CD4-positive, alpha-beta T cell treated with Interleukin-1 beta for 1 hour (primary cell): ENCODE results near the gene C1QTNF12.
A peak's percentile ranks its signal among the peaks of the same experiment; 100 is the strongest.

ENCODE experiments used
- DNase-seq, 2 donors: peaks; one replicate each; pipeline ENCODE4 v3.0.0-alpha.2; 2020 to 2022

The C1QTNF12 gene

DNA sequence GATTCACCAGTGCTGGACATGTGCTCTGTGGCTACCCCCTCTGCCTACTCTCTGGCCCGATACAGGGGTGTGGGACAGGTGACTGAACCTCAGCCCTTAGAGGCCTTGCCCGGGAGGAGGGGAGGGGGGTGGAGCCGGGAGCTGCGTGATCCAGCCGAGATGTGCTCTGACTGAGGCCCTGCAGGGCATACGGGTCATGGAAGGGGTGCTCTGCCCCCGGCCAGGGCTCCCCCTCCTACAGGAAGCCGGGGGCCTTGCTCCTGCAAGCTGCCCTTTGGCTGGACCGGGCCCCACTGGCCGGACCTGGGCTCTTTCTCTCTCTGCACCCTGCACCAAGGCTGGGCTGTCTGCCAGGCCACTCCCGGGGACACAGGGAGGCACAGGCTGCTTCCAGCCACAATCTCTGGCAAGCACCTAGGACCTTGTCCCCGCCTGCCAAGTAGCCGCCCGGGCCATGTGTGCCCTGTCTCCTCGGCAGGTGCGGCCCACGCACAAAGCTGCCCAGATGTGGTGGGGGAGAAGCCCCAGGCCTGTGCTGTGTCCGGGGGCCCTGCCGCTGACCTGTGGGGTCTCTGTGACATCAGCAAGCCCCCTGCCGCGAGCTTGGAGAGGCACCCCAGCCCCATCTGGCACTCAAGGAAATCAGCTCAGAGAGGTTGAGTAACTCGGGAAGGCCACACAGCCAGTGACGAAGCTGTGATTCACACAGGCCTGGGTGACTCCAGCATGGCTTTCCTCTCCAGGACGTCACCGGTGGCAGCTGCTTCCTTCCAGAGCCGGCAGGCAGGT, 35.2 kb upstream of the C1QTNF12 start:
- DNase-seq: no peak

GRCh38 chr1:1280782-1281481, 34.4 kb upstream of the C1QTNF12 start:
- DNase-seq: no peak

GRCh38 chr1:1279028-1279427, 32.5 kb upstream of the C1QTNF12 start:
- no peak for DNase-seq

DNA sequence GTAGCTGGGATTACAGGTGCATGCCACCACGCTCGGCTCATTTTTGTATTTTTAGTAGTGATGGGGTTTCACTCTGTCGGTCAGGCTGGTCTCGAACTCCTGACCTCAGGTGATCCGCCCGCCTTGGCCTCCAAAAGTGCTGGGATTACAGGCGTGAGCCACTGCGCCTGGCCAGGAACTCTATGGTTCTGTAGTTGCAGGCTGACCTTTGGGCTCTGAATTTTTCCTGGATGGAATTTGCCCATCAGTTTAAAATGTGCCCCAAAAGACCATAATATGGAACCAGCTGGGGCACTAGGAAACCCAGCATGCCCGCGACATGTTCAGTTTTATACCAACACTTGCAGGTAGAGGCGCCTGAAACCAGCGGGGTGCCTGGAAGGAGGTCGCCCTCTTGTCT, 32.1 kb upstream of the C1QTNF12 start:
- DNase-seq: no peak

GRCh38 chr1:1275836-1276235, 29.3 kb upstream of the C1QTNF12 start:
- no peak for DNase-seq

GRCh38 chr1:1274931-1275431, 28.5 kb upstream of the C1QTNF12 start:
- no peak for DNase-seq

DNA sequence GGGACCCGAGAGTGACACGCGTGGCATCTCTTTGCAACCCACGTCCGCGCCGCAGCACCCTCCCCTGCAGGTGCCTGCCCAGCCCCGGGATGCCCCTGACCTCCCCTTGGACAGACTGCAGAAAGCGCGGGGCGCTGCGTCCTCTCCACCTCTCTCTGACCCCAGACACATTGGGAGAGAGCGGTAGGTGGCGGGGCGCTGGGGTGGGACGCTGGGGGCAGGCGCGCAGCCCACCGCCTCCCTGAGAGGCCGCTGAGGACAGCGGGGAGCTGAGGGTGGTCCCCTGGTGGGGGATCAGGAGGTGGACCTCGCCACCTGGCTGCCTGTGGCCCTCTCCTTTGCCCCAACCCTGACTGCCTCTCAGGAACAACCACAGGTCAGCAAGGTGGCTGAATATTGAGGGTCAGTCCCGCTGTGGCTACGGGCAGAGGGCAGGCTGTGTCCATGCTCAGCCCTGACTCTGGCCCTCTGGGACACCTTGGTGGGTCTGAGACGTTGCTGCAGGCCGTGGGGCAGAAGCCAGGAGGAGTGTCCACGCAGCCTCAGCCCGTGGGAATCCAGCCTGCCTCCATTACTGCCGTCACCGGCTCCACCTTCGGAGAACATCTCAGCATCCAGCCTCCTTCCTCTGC, 27.9 kb upstream of the C1QTNF12 start:
- DNase-seq: no peak

- peak; percentile 92 to 94 for DNase-seq
Observed at GRCh38 chr1:1273512-1274298, 27.2 kb upstream of the C1QTNF12 start, which contains the start of gene UBE2J2. TSS of gene UBE2J2 (minus strand) at chr1:1273854. CDS start at chr1:1267992, 5,862 bp downstream.

GRCh38 chr1:1273209-1273511, 26.6 kb upstream of the C1QTNF12 start:
- no peak for DNase-seq

DNA sequence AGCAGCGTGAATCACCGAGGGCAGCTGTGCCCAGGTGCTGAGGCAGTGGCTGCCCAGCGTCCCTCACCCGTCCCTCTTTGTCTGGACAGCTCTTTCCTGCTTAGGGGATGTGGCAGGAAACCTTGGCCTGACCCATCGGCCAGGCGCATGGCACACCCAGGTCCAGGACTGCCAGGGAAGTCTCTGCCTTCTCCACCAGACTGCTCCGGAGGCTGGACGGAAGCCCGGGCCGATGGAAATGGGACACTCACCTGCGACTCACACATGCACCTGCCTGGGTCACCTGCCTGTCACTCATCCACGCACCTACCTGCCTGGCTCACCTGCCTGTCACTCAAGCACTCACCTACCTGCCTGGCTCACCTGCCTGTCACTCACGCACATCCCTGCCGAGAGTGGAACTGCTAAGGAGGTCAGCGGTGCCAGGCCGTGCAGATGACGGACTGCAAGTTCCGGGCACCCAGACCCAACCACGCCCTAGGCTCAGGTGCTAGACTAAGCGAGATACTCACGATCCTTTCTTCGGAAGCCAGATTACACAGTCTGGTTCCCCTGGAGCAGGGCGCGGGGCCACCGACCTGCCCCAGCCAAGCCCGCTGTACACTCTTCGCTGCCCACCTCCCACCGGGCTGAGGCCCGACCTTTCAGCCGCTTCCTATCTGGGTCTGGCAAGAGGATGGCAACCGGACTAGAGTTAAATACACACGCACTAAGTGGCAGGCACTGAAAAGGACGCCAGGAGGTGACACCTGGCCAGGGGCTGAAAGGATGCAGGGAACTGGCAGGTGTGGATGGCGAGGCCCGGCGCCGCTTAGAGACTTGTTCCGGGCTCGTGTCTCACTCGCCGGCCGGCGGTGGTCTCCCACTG, 26.1 kb upstream of the C1QTNF12 start:
- no peak for DNase-seq

GRCh38 chr1:1270813-1271212, 24.3 kb upstream of the C1QTNF12 start:
- no peak for DNase-seq

- DNase-seq: no peak
Observed at GRCh38 chr1:1268284-1268682, 21.8 kb upstream of the C1QTNF12 start.

DNA sequence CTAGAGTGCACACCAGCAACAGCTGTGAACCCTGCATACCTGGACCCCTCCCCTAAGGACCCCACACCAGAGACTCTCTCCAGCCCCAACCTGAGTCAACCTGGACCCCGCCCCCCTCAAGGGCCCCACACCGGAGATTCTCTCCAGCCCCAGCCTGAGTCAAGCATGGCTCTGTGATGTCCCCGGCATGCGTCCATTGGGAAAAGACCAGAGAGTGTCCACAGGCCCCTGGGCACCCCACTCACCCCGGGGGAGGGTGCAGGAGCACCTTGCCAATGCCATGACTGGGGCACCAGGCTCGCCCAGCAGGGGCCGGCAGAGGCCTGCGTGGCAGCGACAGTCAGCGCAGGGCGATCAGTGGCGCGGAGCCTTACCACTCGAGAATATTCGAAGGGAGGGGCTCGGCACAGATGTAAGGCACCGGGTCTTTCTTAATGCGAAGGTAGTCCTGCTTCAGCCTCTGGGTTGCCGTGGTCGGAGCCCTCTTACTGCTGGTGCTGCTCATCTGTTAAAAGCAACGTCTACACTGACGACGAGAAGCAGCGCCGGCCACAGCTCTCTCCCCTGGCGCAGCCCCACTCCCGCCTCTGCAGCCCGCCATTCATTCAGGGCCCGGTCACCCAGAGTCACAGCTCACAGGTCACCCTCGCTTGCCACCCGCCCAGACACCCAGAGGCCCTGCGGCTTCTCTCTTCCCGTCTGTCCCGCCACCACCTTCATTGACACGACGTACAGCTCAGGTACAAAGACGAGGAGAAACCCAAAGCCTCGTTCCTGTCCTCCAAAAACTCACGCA, 21.2 kb upstream of the C1QTNF12 start:
- no peak for DNase-seq

GRCh38 chr1:1264868-1265272, 18.3 kb upstream of the C1QTNF12 start:
- peak in 1 of 2 donors; percentile 14 for DNase-seq

DNA sequence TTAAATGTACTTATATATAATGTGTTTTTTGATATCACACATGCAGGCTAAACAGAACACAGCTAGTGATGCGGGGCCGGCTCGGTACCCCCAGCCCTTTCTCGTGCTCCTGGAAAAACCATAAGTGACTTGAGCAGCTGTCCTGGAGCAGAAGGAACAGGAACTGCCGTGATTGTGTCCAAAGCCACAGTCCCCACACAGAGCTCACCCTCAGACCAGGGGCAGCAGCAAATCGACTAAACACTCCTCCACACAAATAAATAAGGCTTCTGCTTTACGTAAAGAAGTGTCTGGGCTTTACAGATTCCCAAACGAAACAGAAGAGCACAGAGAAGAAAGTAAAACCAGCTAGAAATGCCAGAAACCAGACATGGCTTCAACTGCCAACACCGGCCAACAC, 17.5 kb upstream of the C1QTNF12 start:
- DNase-seq: no peak

- no peak for DNase-seq
Observed at GRCh38 chr1:1262758-1263157, 16.2 kb upstream of the C1QTNF12 start.

DNA sequence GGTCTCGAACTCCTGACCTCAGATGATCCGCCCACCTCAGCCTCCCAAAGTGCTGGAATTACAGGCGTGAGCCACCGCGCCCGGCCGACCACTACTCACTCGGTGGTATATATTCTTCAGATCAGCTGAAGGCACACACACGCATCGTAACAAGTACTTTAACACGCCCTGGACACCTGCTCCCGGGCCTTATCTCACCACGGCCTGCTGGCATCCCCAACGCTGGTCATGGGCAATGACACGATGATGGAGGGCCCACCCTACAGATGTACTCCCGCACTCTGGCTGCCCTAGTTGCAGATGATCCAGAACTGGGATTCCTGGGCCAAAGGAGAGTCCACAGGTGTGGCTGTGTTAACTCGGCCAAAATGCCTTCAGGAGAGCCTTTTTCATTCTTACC, 15.5 kb upstream of the C1QTNF12 start:
- no peak for DNase-seq

GRCh38 chr1:1260843-1261560, 14.5 kb upstream of the C1QTNF12 start:
- no peak for DNase-seq

DNA sequence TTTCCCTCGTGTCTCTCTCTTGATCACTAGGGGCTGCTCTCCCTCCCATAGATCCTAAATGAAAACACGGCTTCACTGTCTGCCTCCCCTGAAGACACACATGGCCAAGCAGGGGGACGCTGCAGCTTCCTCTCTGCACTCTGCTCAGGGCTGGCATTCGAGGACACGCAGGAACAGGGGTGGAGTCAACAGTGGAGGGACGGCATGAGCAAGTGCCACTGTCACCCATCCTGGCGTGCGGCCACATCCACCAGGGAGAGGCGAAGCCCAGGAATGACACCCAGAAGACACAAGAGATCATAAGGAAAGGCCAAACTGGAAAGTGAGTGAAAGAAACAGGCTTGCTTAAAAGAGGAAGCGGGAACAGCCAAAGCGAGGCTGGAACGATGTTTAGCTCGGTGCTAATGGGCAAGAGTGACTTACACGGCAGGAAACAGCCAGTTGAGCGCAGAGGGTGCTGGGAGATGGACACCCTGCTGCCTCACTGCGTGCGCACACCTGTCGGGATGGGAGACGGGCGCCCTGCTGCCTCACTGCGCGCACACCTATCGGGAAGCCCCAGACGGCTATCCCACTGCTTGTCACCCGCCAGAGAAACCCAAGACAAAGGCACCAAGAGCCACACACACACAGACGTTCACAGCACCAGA, 13.6 kb upstream of the C1QTNF12 start:
- no peak for DNase-seq

GRCh38 chr1:1259540-1259939, 13.0 kb upstream of the C1QTNF12 start:
- no peak for DNase-seq
